Adrenal gland (tissue), 12 donors: ENCODE results near the gene CAMTA1. TPM values are rescaled to one million over a fixed set of nuclear protein-coding genes. Genes with fewer than 3 reads are reported as not detected.

Experiments
- DNase-seq, 7 donors: peaks; one replicate each; pipeline ENCODE4 v3.0.0-alpha.2; 2019 to 2020
- H3K27ac ChIP-seq, 5 donors: fragments of 200-600 bp; sonication (generic) in 4 of 5; 1 replicate in 3 of 5; 2 replicates in 2 of 5; pipeline versions ENCODE4 v1.5.1 to v1.8.0; 2016 to 2020; ENCODE audit warnings: mild to moderate bottlenecking in 1 of 5
- H3K27me3 ChIP-seq: fragments of 200-600 bp; 2 replicates; pipeline ENCODE4 v1.8.0; 2021
- H3K36me3 ChIP-seq, 2 donors: fragments of 200-600 bp; replicated peaks in 1 of 2; 1 replicate in 1 of 2; 2 replicates in 1 of 2; pipeline versions ENCODE4 v1.5.1 to v1.8.0; 2018 to 2022
- H3K4me1 ChIP-seq, 2 donors: fragments of 200-600 bp; replicated peaks in 1 of 2; 1 replicate in 1 of 2; 2 replicates in 1 of 2; pipeline versions ENCODE4 v1.5.1 to v1.8.0; 2018 to 2021
- H3K4me3 ChIP-seq, 4 donors: fragments of 200-600 bp; sonication (generic) in 3 of 4; one replicate each; pipeline ENCODE4 v1.5.1; 2016 to 2018
- H3K9me3 ChIP-seq, 3 donors: fragments of 200-600 bp; sonication (generic) in 1 of 3; replicated peaks in 1 of 3; 1 replicate in 2 of 3; 2 replicates in 1 of 3; pipeline versions ENCODE4 v1.5.1 to v1.8.0; 2016 to 2021
- CTCF ChIP-seq, 6 experiments: fragments of 450-650 bp in 4 of 6; fragments of 200-600 bp in 2 of 6; sonication (generic) in 1 of 6; IDR thresholded peaks; 1 replicate in 5 of 6; 2 replicates in 1 of 6; pipeline versions ENCODE4 v1.5.1 to v1.8.0; 2016 to 2021; ENCODE audit warnings: antibody characterized with exemption in 6 of 6, mild to moderate bottlenecking in 2 of 6, moderate library complexity in 1 of 6
- POLR2A ChIP-seq, 2 donors: fragments of 450-650 bp; IDR thresholded peaks; one replicate each; pipeline ENCODE4 v1.6.1; 2017; ENCODE audit warnings: antibody characterized with exemption in 2 of 2, mild to moderate bottlenecking in 2 of 2, moderate library complexity in 1 of 2
- WGBS, 4 donors: extraction: QIAGEN DNeasy Blood & Tissue Kit in 2 of 4; methylation state at CpG; one replicate each; pipeline versions ENCODE4 v1.1.5 to v1.1.7; 2013 to 2017; 5-methylcytosine and 5-hydroxymethylcytosine counted together
- intact Hi-C, 2 donors: fragments of 100-400 bp; cut with DNase I; formaldehyde crosslinking; loops; one replicate each; pipeline versions ENCODE4 v1.14.1 to v1.15.0; 2022 to 2023
- polyA plus RNA-seq, 3 donors: library from polyadenylated mRNA; stranded (reverse); fragments of 200-250 nt in 2 of 3; fragments of 350-450 nt in 1 of 3; fragmentation: Illumina TruSeq in 1 of 3; extraction: RNeasy Lipid Tissue Mini Kit (QIAGEN cat#74804) in 1 of 3; gene quantifications; one replicate each; pipeline ENCODE4 v1.2.3, GENCODE V29; 2013 to 2014
- total RNA-seq, 9 donors: library from RNA; depleted of rRNA in 4 of 9; stranded (reverse); fragments of >200 nt in 4 of 9; fragments of 120-200 nt in 1 of 9; fragmentation: NEBNext Ultra II Directional in 1 of 9; extraction: Animal tissue kit (Norgen Biotek cat#: 25700) in 1 of 9; gene quantifications; one replicate each; pipeline versions ENCODE4 v1.1.0 to v1.2.4, GENCODE V29; 2013 to 2023
- donor health status: healthy with polysubstance abuse.
- donor health status: Bipolar disorder and iron deficiency.
- donor health status: DM: yes; HTN: yes; CAD: no.
- donor health status: DM: no; HTN: no; CAD: no.
- donor health status: DM: no; HTN: no; CAD: no.
- donor health status: DM: yes; HTN: yes; CAD: no.

The CAMTA1 gene
- total and polyA plus RNA-seq, 12 donors: 62.9 to 141 (median 96.9) TPM

GRCh38 chr1:7585216-7585907 lies 800.1 kb downstream of the CAMTA1 start:
- H3K27ac ChIP-seq: peak overlapping the region in 1 of 5 donors; percentile 56
- no peak for TF ChIP-seq CTCF (IDR thresholded peaks at IDR 0.05)
- TF ChIP-seq POLR2A (IDR thresholded peaks at IDR 0.05): no peak
- H3K4me3 ChIP-seq: no peak overlapping the region
- H3K27me3 ChIP-seq: peaks cover 4% of the 10 kb centered on the region
- no peaks in the 10 kb centered on the region for H3K36me3 ChIP-seq
- H3K9me3 ChIP-seq: no peaks in the 10 kb centered on the region
- peaks cover 0 to 15% of the 10 kb centered on the region in 2 donors for H3K4me1 ChIP-seq
- intact Hi-C loops: no loop called here
- peak in 1 of 7 donors; percentile 42 for DNase-seq
- 85 to 90% (median 88%) methylated on average over 11 to 14 of the region's 14 CpGs for WGBS, 4 donors

GRCh38 chr1:7586031-7586941 lies 801.0 kb downstream of the CAMTA1 start:
- 36 to 58% (median 52%) methylated on average over 15 to 26 of the region's 26 CpGs for WGBS, 4 donors
- H3K4me3 ChIP-seq: no peak overlapping the region
- intact Hi-C loops: no loop called here
- H3K27me3 ChIP-seq: no peaks in the 10 kb centered on the region
- H3K4me1 ChIP-seq: peaks cover 0 to 14% of the 10 kb centered on the region in 2 donors
- no peaks in the 10 kb centered on the region for H3K36me3 ChIP-seq
- TF ChIP-seq POLR2A (IDR thresholded peaks at IDR 0.05): no peak
- no peak for TF ChIP-seq CTCF (IDR thresholded peaks at IDR 0.05)
- peak overlapping the region in 1 of 5 donors; percentile 56 for H3K27ac ChIP-seq
- DNase-seq: peak in 6 of 7 donors; percentile 33 to 65 (median 54)
- no peaks in the 10 kb centered on the region for H3K9me3 ChIP-seq

- peak in 1 of 7 donors; percentile 53 for DNase-seq
- no peaks in the 10 kb centered on the region for H3K27me3 ChIP-seq
- peak overlapping the region in 1 of 5 donors; percentile 56 for H3K27ac ChIP-seq
- no peaks in the 10 kb centered on the region for H3K9me3 ChIP-seq
- peaks cover 0 to 9% of the 10 kb centered on the region in 2 donors for H3K4me1 ChIP-seq
- intact Hi-C loops: no loop called here
- no peak for TF ChIP-seq POLR2A (IDR thresholded peaks at IDR 0.05)
- TF ChIP-seq CTCF (IDR thresholded peaks at IDR 0.05): no peak
- H3K4me3 ChIP-seq: no peak overlapping the region
- H3K36me3 ChIP-seq: no peaks in the 10 kb centered on the region
- WGBS, 4 donors: 88 to 94% (median 93%) methylated on average over 18 of the region's 18 CpGs
These were observed 802.0 kb downstream of the CAMTA1 start for GRCh38 chr1:7587108-7587772.
